HepG2 (cell line): ENCODE data around the gene MEX3D. TPM values are rescaled to one million over a fixed set of nuclear protein-coding genes. Genes with fewer than 3 reads are reported as not detected.

Experiments used
- NR2F2 ChIP-seq: IDR thresholded peaks from 2 replicates; pipeline ENCODE4 v1.6.1; 2012; ENCODE audit warnings: low read depth, inconsistent platforms, borderline replicate concordance
- SNRNP70 ChIP-seq: fragments of 200-400 bp; formaldehyde crosslinking; IDR thresholded peaks from 2 replicates; pipeline ENCODE4 v1.6.1; 2017; ENCODE audit warnings: mild to moderate bottlenecking, low read depth, low read length, moderate library complexity
- ZNF12 ChIP-seq: sonication (generic); formaldehyde crosslinking; IDR thresholded peaks from 2 replicates; pipeline ENCODE4 v1.5.0; 2020; ENCODE audit warnings: missing genetic modification reagents
- ZNF331 ChIP-seq: sonication (generic); formaldehyde crosslinking; IDR thresholded peaks from 2 replicates; pipeline ENCODE4 v1.4.0; 2020; ENCODE audit warnings: missing genetic modification reagents
- ZNF460 ChIP-seq: sonication (generic); formaldehyde crosslinking; IDR thresholded peaks from 2 replicates; pipeline ENCODE4 v1.5.1; 2020; ENCODE audit warnings: missing genetic modification reagents, mild to moderate bottlenecking, borderline replicate concordance
- ZNF563 ChIP-seq: sonication (generic); formaldehyde crosslinking; IDR thresholded peaks from 2 replicates; pipeline ENCODE4 v1.8.0; 2022; ENCODE audit warnings: mild to moderate bottlenecking, moderate library complexity, missing genetic modification reagents
- ZNF598 ChIP-seq: sonication (generic); formaldehyde crosslinking; IDR thresholded peaks from 2 replicates; pipeline ENCODE4 v1.5.1; 2020; ENCODE audit warnings: mild to moderate bottlenecking, missing genetic modification reagents, borderline replicate concordance
- ZNF891 ChIP-seq: sonication (generic); formaldehyde crosslinking; IDR thresholded peaks from 2 replicates; pipeline ENCODE4 v1.5.0; 2020; ENCODE audit warnings: mild to moderate bottlenecking, missing genetic modification reagents
- polyA plus RNA-seq, 8 experiments: library from polyadenylated mRNA; depleted of rRNA in 3 of 8; stranded (reverse) in 7 of 8; unstranded in 1 of 8; fragments of >200 nt; fragmentation: Illumina TruSeq in 4 of 8; extraction: Trizol in 4 of 8; gene quantifications; 2 replicates each; pipeline versions ENCODE4 v1.2.1 to v1.2.3, GENCODE V29; 2011 to 2016; ENCODE audit warnings: low read depth in 4 of 8, missing spikeins in 1 of 8, mixed read lengths in 1 of 8; ENCODE audit not compliant: insufficient read depth in 1 of 8
- total RNA-seq, 5 experiments: library from RNA; depleted of rRNA; stranded (reverse); fragments of >200 nt; fragmentation: Illumina TruSeq; extraction: Trizol; gene quantifications; 2 replicates each; pipeline ENCODE4 v1.2.3, GENCODE V29; 2016; ENCODE audit warnings: low read depth in 1 of 5
- TF ChIP-seq, protein P1 (sequence below), 2 experiments: sonication (generic) in 1 of 2; formaldehyde crosslinking in 1 of 2; IDR thresholded peaks; 2 replicates each; pipeline versions ENCODE4 v1.6.1 to v1.9.0; 2014 to 2022; ENCODE audit warnings: antibody characterized with exemption in 1 of 2, borderline replicate concordance in 1 of 2, inconsistent platforms in 1 of 2, low read depth in 1 of 2, missing genetic modification reagents in 1 of 2
- TF ChIP-seq, protein P2 (sequence below): sonication (generic); formaldehyde crosslinking; IDR thresholded peaks from 2 replicates; pipeline ENCODE4 v1.9.0; 2022; ENCODE audit warnings: low read depth, missing genetic modification reagents
- TF ChIP-seq, protein P3 (sequence below): sonication (generic); formaldehyde crosslinking; conservative IDR thresholded peaks from 2 replicates; pipeline ENCODE4 v1.4.0; 2020; ENCODE audit warnings: mild to moderate bottlenecking, missing genetic modification reagents, moderate library complexity
- TF ChIP-seq, protein P4 (sequence below): sonication (generic); formaldehyde crosslinking; IDR thresholded peaks from 2 replicates; pipeline ENCODE4 v1.5.1; 2020; ENCODE audit warnings: missing genetic modification reagents, mild to moderate bottlenecking, borderline replicate concordance
- TF ChIP-seq, protein P5 (sequence below): sonication (generic); formaldehyde crosslinking; IDR thresholded peaks from 2 replicates; pipeline ENCODE4 v1.4.0; 2020; ENCODE audit warnings: missing genetic modification reagents

MEX3D gene
- total and polyA plus RNA-seq, 2 of the 13 experiments (the other 11 are each of a cell fraction or from before 2014, with no cell fraction given): 3.6 to 17.1 TPM

DNA sequence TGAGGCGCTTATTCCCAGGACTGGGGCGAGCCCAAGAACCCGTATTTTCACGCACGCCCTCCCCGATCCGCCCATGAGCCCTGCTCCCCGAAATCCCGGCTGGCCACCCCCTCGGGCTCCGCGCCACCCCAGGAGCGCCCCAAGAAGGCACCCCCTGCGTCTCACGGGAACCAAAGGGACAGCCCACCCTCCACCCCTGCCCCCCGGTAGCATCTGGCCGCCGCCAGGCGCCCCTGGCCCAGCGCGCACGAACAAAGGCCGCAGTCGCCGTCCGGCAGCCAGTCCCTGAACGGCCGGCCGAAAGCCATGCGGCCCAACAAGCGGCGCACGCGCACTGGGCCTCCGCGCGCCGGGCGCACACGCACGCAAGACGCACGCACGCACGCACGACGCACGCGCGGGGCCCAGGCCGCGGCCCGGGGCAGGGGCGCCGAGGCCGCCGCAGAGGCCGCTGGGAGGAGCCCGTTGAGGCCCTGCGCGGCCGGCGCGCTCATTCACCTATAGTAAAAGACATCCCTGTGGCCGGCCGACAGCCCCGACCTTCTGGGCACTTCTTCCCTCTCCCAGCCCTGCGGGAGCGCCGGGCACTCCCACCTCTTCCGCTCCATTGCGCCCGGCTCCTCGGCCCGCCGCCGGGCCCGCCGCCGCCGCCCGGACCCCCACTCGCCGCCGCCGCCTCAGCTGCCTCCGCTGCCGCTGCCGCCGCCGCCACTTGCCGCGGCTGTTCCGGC lies 24.1 kb upstream of the MEX3D start (continued):
- TF ChIP-seq, protein P1, sequence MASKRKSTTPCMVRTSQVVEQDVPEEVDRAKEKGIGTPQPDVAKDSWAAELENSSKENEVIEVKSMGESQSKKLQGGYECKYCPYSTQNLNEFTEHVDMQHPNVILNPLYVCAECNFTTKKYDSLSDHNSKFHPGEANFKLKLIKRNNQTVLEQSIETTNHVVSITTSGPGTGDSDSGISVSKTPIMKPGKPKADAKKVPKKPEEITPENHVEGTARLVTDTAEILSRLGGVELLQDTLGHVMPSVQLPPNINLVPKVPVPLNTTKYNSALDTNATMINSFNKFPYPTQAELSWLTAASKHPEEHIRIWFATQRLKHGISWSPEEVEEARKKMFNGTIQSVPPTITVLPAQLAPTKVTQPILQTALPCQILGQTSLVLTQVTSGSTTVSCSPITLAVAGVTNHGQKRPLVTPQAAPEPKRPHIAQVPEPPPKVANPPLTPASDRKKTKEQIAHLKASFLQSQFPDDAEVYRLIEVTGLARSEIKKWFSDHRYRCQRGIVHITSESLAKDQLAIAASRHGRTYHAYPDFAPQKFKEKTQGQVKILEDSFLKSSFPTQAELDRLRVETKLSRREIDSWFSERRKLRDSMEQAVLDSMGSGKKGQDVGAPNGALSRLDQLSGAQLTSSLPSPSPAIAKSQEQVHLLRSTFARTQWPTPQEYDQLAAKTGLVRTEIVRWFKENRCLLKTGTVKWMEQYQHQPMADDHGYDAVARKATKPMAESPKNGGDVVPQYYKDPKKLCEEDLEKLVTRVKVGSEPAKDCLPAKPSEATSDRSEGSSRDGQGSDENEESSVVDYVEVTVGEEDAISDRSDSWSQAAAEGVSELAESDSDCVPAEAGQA (IDR thresholded peaks at IDR 0.05; ENCODE audit: low read depth): no peak
- TF ChIP-seq, protein P1 (CRISPR knock-in tag; IDR thresholded peaks at IDR 0.05; ENCODE audit: borderline replicate concordance): no peak
- no peak for TF ChIP-seq ZNF12
- no peak for TF ChIP-seq ZNF460 (CRISPR knock-in tag)
- TF ChIP-seq, protein P2, sequence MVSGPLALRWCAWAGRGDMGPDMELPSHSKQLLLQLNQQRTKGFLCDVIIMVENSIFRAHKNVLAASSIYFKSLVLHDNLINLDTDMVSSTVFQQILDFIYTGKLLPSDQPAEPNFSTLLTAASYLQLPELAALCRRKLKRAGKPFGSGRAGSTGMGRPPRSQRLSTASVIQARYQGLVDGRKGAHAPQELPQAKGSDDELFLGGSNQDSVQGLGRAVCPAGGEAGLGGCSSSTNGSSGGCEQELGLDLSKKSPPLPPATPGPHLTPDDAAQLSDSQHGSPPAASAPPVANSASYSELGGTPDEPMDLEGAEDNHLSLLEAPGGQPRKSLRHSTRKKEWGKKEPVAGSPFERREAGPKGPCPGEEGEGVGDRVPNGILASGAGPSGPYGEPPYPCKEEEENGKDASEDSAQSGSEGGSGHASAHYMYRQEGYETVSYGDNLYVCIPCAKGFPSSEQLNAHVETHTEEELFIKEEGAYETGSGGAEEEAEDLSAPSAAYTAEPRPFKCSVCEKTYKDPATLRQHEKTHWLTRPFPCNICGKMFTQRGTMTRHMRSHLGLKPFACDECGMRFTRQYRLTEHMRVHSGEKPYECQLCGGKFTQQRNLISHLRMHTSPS: peak; percentile 57; the same call in 1 of the 2 replicates
- no peak for TF ChIP-seq SNRNP70
- TF ChIP-seq ZNF563 (CRISPR knock-in tag): no peak; the same call in none of the 2 replicates
- TF ChIP-seq, protein P3, sequence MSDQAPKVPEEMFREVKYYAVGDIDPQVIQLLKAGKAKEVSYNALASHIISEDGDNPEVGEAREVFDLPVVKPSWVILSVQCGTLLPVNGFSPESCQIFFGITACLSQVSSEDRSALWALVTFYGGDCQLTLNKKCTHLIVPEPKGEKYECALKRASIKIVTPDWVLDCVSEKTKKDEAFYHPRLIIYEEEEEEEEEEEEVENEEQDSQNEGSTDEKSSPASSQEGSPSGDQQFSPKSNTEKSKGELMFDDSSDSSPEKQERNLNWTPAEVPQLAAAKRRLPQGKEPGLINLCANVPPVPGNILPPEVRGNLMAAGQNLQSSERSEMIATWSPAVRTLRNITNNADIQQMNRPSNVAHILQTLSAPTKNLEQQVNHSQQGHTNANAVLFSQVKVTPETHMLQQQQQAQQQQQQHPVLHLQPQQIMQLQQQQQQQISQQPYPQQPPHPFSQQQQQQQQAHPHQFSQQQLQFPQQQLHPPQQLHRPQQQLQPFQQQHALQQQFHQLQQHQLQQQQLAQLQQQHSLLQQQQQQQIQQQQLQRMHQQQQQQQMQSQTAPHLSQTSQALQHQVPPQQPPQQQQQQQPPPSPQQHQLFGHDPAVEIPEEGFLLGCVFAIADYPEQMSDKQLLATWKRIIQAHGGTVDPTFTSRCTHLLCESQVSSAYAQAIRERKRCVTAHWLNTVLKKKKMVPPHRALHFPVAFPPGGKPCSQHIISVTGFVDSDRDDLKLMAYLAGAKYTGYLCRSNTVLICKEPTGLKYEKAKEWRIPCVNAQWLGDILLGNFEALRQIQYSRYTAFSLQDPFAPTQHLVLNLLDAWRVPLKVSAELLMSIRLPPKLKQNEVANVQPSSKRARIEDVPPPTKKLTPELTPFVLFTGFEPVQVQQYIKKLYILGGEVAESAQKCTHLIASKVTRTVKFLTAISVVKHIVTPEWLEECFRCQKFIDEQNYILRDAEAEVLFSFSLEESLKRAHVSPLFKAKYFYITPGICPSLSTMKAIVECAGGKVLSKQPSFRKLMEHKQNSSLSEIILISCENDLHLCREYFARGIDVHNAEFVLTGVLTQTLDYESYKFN (CRISPR knock-in tag): 0 out of 2 replicates have a peak, but pooled peaks have one; percentile 23
- TF ChIP-seq, protein P4, sequence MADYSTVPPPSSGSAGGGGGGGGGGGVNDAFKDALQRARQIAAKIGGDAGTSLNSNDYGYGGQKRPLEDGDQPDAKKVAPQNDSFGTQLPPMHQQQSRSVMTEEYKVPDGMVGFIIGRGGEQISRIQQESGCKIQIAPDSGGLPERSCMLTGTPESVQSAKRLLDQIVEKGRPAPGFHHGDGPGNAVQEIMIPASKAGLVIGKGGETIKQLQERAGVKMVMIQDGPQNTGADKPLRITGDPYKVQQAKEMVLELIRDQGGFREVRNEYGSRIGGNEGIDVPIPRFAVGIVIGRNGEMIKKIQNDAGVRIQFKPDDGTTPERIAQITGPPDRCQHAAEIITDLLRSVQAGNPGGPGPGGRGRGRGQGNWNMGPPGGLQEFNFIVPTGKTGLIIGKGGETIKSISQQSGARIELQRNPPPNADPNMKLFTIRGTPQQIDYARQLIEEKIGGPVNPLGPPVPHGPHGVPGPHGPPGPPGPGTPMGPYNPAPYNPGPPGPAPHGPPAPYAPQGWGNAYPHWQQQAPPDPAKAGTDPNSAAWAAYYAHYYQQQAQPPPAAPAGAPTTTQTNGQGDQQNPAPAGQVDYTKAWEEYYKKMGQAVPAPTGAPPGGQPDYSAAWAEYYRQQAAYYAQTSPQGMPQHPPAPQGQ (CRISPR knock-in tag): no peak
- TF ChIP-seq, protein P5, sequence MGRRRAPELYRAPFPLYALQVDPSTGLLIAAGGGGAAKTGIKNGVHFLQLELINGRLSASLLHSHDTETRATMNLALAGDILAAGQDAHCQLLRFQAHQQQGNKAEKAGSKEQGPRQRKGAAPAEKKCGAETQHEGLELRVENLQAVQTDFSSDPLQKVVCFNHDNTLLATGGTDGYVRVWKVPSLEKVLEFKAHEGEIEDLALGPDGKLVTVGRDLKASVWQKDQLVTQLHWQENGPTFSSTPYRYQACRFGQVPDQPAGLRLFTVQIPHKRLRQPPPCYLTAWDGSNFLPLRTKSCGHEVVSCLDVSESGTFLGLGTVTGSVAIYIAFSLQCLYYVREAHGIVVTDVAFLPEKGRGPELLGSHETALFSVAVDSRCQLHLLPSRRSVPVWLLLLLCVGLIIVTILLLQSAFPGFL: no peak
- TF ChIP-seq ZNF331: peak; percentile 33; the same call in 1 of the 2 replicates
- TF ChIP-seq ZNF598 (CRISPR knock-in tag): no peak
- no peak for TF ChIP-seq NR2F2
- TF ChIP-seq ZNF891 (CRISPR knock-in tag): no peak; the same call in 1 of the 2 replicates
